WTC11 (cell line): ENCODE data around the gene SAP25. TPM values are rescaled to one million over a fixed set of nuclear protein-coding genes. Genes with fewer than 3 reads are reported as not detected.

Source experiments
- ARID4B ChIP-seq: sonication (generic); formaldehyde crosslinking; IDR thresholded peaks from 2 replicates; pipeline ENCODE4 v1.8.0; 2023; ENCODE audit warnings: missing genetic modification reagents, mild to moderate bottlenecking, borderline replicate concordance
- HMGXB4 ChIP-seq: sonication (generic); formaldehyde crosslinking; IDR thresholded peaks from 2 replicates; pipeline ENCODE4 v1.8.1; 2023; ENCODE audit warnings: mild to moderate bottlenecking, moderate library complexity, missing genetic modification reagents
- IRF1 ChIP-seq: sonication (generic); formaldehyde crosslinking; IDR thresholded peaks from 2 replicates; pipeline ENCODE4 v1.8.0; 2023; ENCODE audit warnings: missing genetic modification reagents
- JAZF1 ChIP-seq: fragments of 250-450 bp; sonication (Bioruptor Pico); IDR thresholded peaks from 2 replicates; pipeline ENCODE4 v1.9.0; 2021; ENCODE audit warnings: moderate library complexity, mild to moderate bottlenecking, inconsistent platforms
- NFYB ChIP-seq: sonication (generic); formaldehyde crosslinking; conservative IDR thresholded peaks from 2 replicates; pipeline ENCODE4 v1.8.0; 2022; ENCODE audit warnings: low read depth, missing genetic modification reagents
- PRDM15 ChIP-seq: sonication (generic); formaldehyde crosslinking; IDR thresholded peaks from 2 replicates; pipeline ENCODE4 v1.8.0; 2022; ENCODE audit warnings: missing genetic modification reagents
- SMAD3 ChIP-seq: sonication (generic); formaldehyde crosslinking; IDR thresholded peaks from 2 replicates; pipeline ENCODE4 v1.8.0; 2022; ENCODE audit warnings: missing genetic modification reagents, mild to moderate bottlenecking, borderline replicate concordance
- SOX15 ChIP-seq: fragments of 250-450 bp; sonication (Bioruptor Pico); IDR thresholded peaks from 2 replicates; pipeline ENCODE4 v1.9.0; 2021; ENCODE audit warnings: mild to moderate bottlenecking
- SP1 ChIP-seq: sonication (generic); formaldehyde crosslinking; conservative IDR thresholded peaks from 2 replicates; pipeline ENCODE4 v1.8.1; 2022; ENCODE audit warnings: missing genetic modification reagents
- USF2 ChIP-seq: sonication (generic); formaldehyde crosslinking; IDR thresholded peaks from 2 replicates; pipeline ENCODE4 v1.8.1; 2023; ENCODE audit warnings: mild to moderate bottlenecking, missing genetic modification reagents, moderate library complexity
- ZNF121 ChIP-seq: sonication (generic); formaldehyde crosslinking; IDR thresholded peaks from 2 replicates; pipeline ENCODE4 v1.8.0; 2023; ENCODE audit warnings: missing genetic modification reagents
- ZNF263 ChIP-seq: sonication (generic); formaldehyde crosslinking; IDR thresholded peaks from 2 replicates; pipeline ENCODE4 v1.8.1; 2022; ENCODE audit warnings: low read depth, mild to moderate bottlenecking, moderate library complexity, missing genetic modification reagents
- ZNF396 ChIP-seq: fragments of 250-450 bp; sonication (Bioruptor Pico); IDR thresholded peaks from 2 replicates; pipeline ENCODE4 v1.8.0; 2021; ENCODE audit warnings: mild to moderate bottlenecking, moderate library complexity, borderline replicate concordance
- total RNA-seq: library from RNA; stranded (reverse); gene quantifications from 3 replicates; pipeline ENCODE4 v1.2.3, GENCODE V29; 2021
- TF ChIP-seq, protein P1 (sequence below): fragments of 250-450 bp; sonication (Bioruptor Pico); IDR thresholded peaks from 2 replicates; pipeline ENCODE4 v1.8.0; 2021; ENCODE audit warnings: mild to moderate bottlenecking
- TF ChIP-seq, protein P2 (sequence below): fragments of 250-450 bp; sonication (Bioruptor Pico); IDR thresholded peaks from 2 replicates; pipeline ENCODE4 v2.1.2; 2022; ENCODE audit warnings: mild to moderate bottlenecking, moderate library complexity
- TF ChIP-seq, protein P3 (sequence below): sonication (generic); formaldehyde crosslinking; IDR thresholded peaks from 2 replicates; pipeline ENCODE4 v1.8.0; 2023; ENCODE audit warnings: mild to moderate bottlenecking, missing genetic modification reagents

The SAP25 gene
- total RNA-seq, 1 experiment from 2014 or later, result 9.3 TPM

- TF ChIP-seq, protein P1, sequence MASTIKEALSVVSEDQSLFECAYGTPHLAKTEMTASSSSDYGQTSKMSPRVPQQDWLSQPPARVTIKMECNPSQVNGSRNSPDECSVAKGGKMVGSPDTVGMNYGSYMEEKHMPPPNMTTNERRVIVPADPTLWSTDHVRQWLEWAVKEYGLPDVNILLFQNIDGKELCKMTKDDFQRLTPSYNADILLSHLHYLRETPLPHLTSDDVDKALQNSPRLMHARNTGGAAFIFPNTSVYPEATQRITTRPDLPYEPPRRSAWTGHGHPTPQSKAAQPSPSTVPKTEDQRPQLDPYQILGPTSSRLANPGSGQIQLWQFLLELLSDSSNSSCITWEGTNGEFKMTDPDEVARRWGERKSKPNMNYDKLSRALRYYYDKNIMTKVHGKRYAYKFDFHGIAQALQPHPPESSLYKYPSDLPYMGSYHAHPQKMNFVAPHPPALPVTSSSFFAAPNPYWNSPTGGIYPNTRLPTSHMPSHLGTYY (CRISPR knock-in tag), result no peak
- no peak for TF ChIP-seq JAZF1 (CRISPR knock-in tag)
- TF ChIP-seq, protein P2, sequence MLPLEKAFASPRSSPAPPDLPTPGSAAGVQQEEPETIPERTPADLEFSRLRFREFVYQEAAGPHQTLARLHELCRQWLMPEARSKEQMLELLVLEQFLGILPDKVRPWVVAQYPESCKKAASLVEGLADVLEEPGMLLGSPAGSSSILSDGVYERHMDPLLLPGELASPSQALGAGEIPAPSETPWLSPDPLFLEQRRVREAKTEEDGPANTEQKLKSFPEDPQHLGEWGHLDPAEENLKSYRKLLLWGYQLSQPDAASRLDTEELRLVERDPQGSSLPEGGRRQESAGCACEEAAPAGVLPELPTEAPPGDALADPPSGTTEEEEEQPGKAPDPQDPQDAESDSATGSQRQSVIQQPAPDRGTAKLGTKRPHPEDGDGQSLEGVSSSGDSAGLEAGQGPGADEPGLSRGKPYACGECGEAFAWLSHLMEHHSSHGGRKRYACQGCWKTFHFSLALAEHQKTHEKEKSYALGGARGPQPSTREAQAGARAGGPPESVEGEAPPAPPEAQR (CRISPR knock-in tag), result no peak
- no peak for TF ChIP-seq SMAD3 (CRISPR knock-in tag)
- TF ChIP-seq ZNF263 (CRISPR knock-in tag), result 0 out of 2 replicates have a peak, but pooled peaks have one; percentile 48
- no peak for TF ChIP-seq IRF1 (CRISPR knock-in tag)
- TF ChIP-seq USF2, result no peak
- TF ChIP-seq HMGXB4 (CRISPR knock-in tag), result no peak
- no peak for TF ChIP-seq ARID4B (CRISPR knock-in tag)
- TF ChIP-seq SOX15 (CRISPR knock-in tag), result no peak
- TF ChIP-seq, protein P3, sequence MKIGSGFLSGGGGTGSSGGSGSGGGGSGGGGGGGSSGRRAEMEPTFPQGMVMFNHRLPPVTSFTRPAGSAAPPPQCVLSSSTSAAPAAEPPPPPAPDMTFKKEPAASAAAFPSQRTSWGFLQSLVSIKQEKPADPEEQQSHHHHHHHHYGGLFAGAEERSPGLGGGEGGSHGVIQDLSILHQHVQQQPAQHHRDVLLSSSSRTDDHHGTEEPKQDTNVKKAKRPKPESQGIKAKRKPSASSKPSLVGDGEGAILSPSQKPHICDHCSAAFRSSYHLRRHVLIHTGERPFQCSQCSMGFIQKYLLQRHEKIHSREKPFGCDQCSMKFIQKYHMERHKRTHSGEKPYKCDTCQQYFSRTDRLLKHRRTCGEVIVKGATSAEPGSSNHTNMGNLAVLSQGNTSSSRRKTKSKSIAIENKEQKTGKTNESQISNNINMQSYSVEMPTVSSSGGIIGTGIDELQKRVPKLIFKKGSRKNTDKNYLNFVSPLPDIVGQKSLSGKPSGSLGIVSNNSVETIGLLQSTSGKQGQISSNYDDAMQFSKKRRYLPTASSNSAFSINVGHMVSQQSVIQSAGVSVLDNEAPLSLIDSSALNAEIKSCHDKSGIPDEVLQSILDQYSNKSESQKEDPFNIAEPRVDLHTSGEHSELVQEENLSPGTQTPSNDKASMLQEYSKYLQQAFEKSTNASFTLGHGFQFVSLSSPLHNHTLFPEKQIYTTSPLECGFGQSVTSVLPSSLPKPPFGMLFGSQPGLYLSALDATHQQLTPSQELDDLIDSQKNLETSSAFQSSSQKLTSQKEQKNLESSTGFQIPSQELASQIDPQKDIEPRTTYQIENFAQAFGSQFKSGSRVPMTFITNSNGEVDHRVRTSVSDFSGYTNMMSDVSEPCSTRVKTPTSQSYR (CRISPR knock-in tag), result no peak
- TF ChIP-seq PRDM15, result peak; percentile 27; the same call in 1 of the 2 replicates
- TF ChIP-seq ZNF121, result no peak
- TF ChIP-seq SP1 (CRISPR knock-in tag), result no peak
- no peak for TF ChIP-seq NFYB (CRISPR knock-in tag)
- no peak for TF ChIP-seq ZNF396 (CRISPR knock-in tag)
Measured at GRCh38 chr7:100602889-100603725, 29.4 kb upstream of the SAP25 start (continued).
